Activated CD4-positive, alpha-beta T cell treated with anti-CD3 and anti-CD28 coated beads, Interleukin-2, amount 10 ng/mL, durations not matched to agents 7 days and 5 days (primary cell): ENCODE results near the gene WWOX. TPM values are rescaled to one million over a fixed set of nuclear protein-coding genes. Genes with fewer than 3 reads are reported as not detected.

ENCODE experiments used
- CTCF ChIA-PET: fragments of 350-600 bp; sonication (Branson Sonifier 250); formaldehyde crosslinking; loops from one replicate; lab custom pipeline; 2021; ENCODE audit warnings: antibody characterized with exemption; lab: Charles Lee
- POLR2A ChIA-PET: fragments of 350-600 bp; sonication (Branson Sonifier 250); formaldehyde crosslinking; loops from one replicate; lab custom pipeline; 2021; ENCODE audit warnings: antibody characterized with exemption; lab: Charles Lee
- DNase-seq: peaks from one replicate; pipeline ENCODE4 v3.0.0-alpha.2; 2020
- H3K27ac Mint-ChIP-seq: one replicate; pipeline ENCODE4 v1.8.0; 2021; ENCODE audit warnings: mild to moderate bottlenecking, moderate library complexity, mixed read lengths
- H3K27me3 Mint-ChIP-seq: one replicate; pipeline ENCODE4 v1.8.0; 2021; ENCODE audit warnings: mixed read lengths
- H3K36me3 Mint-ChIP-seq: one replicate; pipeline ENCODE4 v1.8.0; 2021; ENCODE audit warnings: low read depth, mixed read lengths
- H3K4me1 Mint-ChIP-seq: one replicate; pipeline ENCODE4 v1.8.0; 2021; ENCODE audit warnings: mixed read lengths
- H3K4me3 Mint-ChIP-seq: one replicate; pipeline ENCODE4 v1.8.0; 2021; ENCODE audit warnings: mild to moderate bottlenecking, moderate library complexity, mixed read lengths
- H3K9me3 Mint-ChIP-seq: one replicate; pipeline ENCODE4 v1.8.0; 2021; ENCODE audit warnings: mixed read lengths
- total RNA-seq, 2 experiments: library from RNA; stranded (reverse); gene quantifications; one replicate each; pipeline ENCODE4 v1.2.3, GENCODE V29; 2021

WWOX gene
- total RNA-seq, 2 experiments from 2014 or later = 22.2 to 28.9 TPM

- H3K4me1 Mint-ChIP-seq = peaks cover 1% of the 10 kb centered on the region
- no peak overlapping the region for H3K4me3 Mint-ChIP-seq
- ChIA-PET CTCF (no interaction called here), POLR2A (no interaction called here)
- no peak for DNase-seq
- H3K27ac Mint-ChIP-seq = no peak overlapping the region
- H3K27me3 Mint-ChIP-seq = peaks cover 3% of the 10 kb centered on the region
- no peaks in the 10 kb centered on the region for H3K9me3 Mint-ChIP-seq
- H3K36me3 Mint-ChIP-seq = no peaks in the 10 kb centered on the region
Observed at GRCh38 chr16:79104567-79104966, 1005.1 kb downstream of the WWOX start.

- Mint-ChIP-seq H3K27me3 (peaks cover 3% of the 10 kb centered on the region), H3K27ac (no peak overlapping the region), H3K4me1 (no peaks in the 10 kb centered on the region), H3K36me3 (no peaks in the 10 kb centered on the region), H3K9me3 (no peaks in the 10 kb centered on the region), H3K4me3 (no peak overlapping the region)
- CTCF ChIA-PET = no interaction called here
- DNase-seq = no peak
- POLR2A ChIA-PET = no interaction called here
Observed at GRCh38 chr16:79107301-79107700, 1007.8 kb downstream of the WWOX start.

GRCh38 chr16:79109771-79110170 lies 1010.3 kb downstream of the WWOX start:
- Mint-ChIP-seq H3K4me1 (no peaks in the 10 kb centered on the region), H3K4me3 (no peak overlapping the region), H3K27me3 (no peaks in the 10 kb centered on the region), H3K9me3 (no peaks in the 10 kb centered on the region), H3K36me3 (no peaks in the 10 kb centered on the region), H3K27ac (no peak overlapping the region)
- DNase-seq = no peak
- ChIA-PET CTCF (no interaction called here), POLR2A (no interaction called here)

- Mint-ChIP-seq H3K27me3 (no peaks in the 10 kb centered on the region), H3K36me3 (no peaks in the 10 kb centered on the region), H3K9me3 (no peaks in the 10 kb centered on the region), H3K27ac (no peak overlapping the region), H3K4me3 (no peak overlapping the region), H3K4me1 (no peaks in the 10 kb centered on the region)
- no peak for DNase-seq
- ChIA-PET POLR2A (no interaction called here), CTCF (no interaction called here)
Observed at GRCh38 chr16:79110242-79110641, 1010.8 kb downstream of the WWOX start.

GRCh38 chr16:79110953-79111352 lies 1011.5 kb downstream of the WWOX start:
- no peaks in the 10 kb centered on the region for H3K36me3 Mint-ChIP-seq
- H3K4me3 Mint-ChIP-seq = no peak overlapping the region
- H3K4me1 Mint-ChIP-seq = no peaks in the 10 kb centered on the region
- no peaks in the 10 kb centered on the region for H3K9me3 Mint-ChIP-seq
- DNase-seq = no peak
- CTCF ChIA-PET = no interaction called here
- H3K27me3 Mint-ChIP-seq = no peaks in the 10 kb centered on the region
- POLR2A ChIA-PET = no interaction called here
- no peak overlapping the region for H3K27ac Mint-ChIP-seq

- no peaks in the 10 kb centered on the region for H3K4me1 Mint-ChIP-seq
- POLR2A ChIA-PET = no interaction called here
- CTCF ChIA-PET = interaction anchor here (1.0 kb wide), 1 partner anchor 16 kb away, joined by 3 read pairs; no protein-coding TSS in a partner anchor
Observed at GRCh38 chr16:79112462-79112861, 1013.0 kb downstream of the WWOX start.

GRCh38 chr16:79113826-79114225 lies 1014.4 kb downstream of the WWOX start:
- Mint-ChIP-seq H3K36me3 (no peaks in the 10 kb centered on the region), H3K27ac (no peak overlapping the region), H3K4me1 (no peaks in the 10 kb centered on the region), H3K4me3 (no peak overlapping the region), H3K9me3 (peaks cover 3% of the 10 kb centered on the region), H3K27me3 (no peaks in the 10 kb centered on the region)
- DNase-seq = no peak
- CTCF ChIA-PET = no interaction called here
- POLR2A ChIA-PET = no interaction called here

More at GRCh38 chr16:79112462-79112861, 1013.0 kb downstream of the WWOX start:
- DNase-seq = no peak
- Mint-ChIP-seq H3K27ac (no peak overlapping the region), H3K27me3 (no peaks in the 10 kb centered on the region), H3K36me3 (no peaks in the 10 kb centered on the region), H3K4me3 (no peak overlapping the region), H3K9me3 (no peaks in the 10 kb centered on the region)

- POLR2A ChIA-PET = no interaction called here
Observed at GRCh38 chr16:79114759-79115158, 1015.3 kb downstream of the WWOX start.

GRCh38 chr16:79121906-79122305 lies 1022.5 kb downstream of the WWOX start:
- ChIA-PET CTCF (interaction anchor here (1.1 kb wide), 1 partner anchor 13 kb away, joined by 3 read pairs; no protein-coding TSS in a partner anchor), POLR2A (no interaction called here)
- no peaks in the 10 kb centered on the region for H3K27me3 Mint-ChIP-seq
- H3K27ac Mint-ChIP-seq = no peak overlapping the region
- no peaks in the 10 kb centered on the region for H3K4me1 Mint-ChIP-seq
- no peak overlapping the region for H3K4me3 Mint-ChIP-seq
- no peaks in the 10 kb centered on the region for H3K36me3 Mint-ChIP-seq
- no peak for DNase-seq
- H3K9me3 Mint-ChIP-seq = peaks cover 6% of the 10 kb centered on the region

More at GRCh38 chr16:79114759-79115158, 1015.3 kb downstream of the WWOX start:
- Mint-ChIP-seq H3K9me3 (peaks cover 3% of the 10 kb centered on the region), H3K27ac (no peak overlapping the region), H3K27me3 (no peaks in the 10 kb centered on the region), H3K36me3 (no peaks in the 10 kb centered on the region), H3K4me3 (no peak overlapping the region), H3K4me1 (no peaks in the 10 kb centered on the region)
- DNase-seq = no peak
- CTCF ChIA-PET = no interaction called here

GRCh38 chr16:79122343-79122742 lies 1022.9 kb downstream of the WWOX start:
- no peak for DNase-seq
- H3K4me1 Mint-ChIP-seq = no peaks in the 10 kb centered on the region
- H3K27me3 Mint-ChIP-seq = no peaks in the 10 kb centered on the region
- no peak overlapping the region for H3K4me3 Mint-ChIP-seq
- H3K9me3 Mint-ChIP-seq = peaks cover 6% of the 10 kb centered on the region
- no peak overlapping the region for H3K27ac Mint-ChIP-seq
- no peaks in the 10 kb centered on the region for H3K36me3 Mint-ChIP-seq
- POLR2A ChIA-PET = no interaction called here
- CTCF ChIA-PET = interaction anchor here (1.1 kb wide), 1 partner anchor 12 kb away, joined by 3 read pairs; no protein-coding TSS in a partner anchor

- no peak overlapping the region for H3K27ac Mint-ChIP-seq
- no peak overlapping the region for H3K4me3 Mint-ChIP-seq
Observed at GRCh38 chr16:79124016-79124756, 1024.7 kb downstream of the WWOX start.

GRCh38 chr16:79127766-79128165 lies 1028.3 kb downstream of the WWOX start:
- ChIA-PET CTCF (interaction anchor here (0.6 to 0.9 kb wide), 2 partner anchors 12 to 475 kb away, joined by 3 to 4 read pairs; no protein-coding TSS in a partner anchor), POLR2A (no interaction called here)
- no peaks in the 10 kb centered on the region for H3K4me1 Mint-ChIP-seq

More at GRCh38 chr16:79124016-79124756, 1024.7 kb downstream of the WWOX start:
- no peak for DNase-seq
- H3K36me3 Mint-ChIP-seq = no peaks in the 10 kb centered on the region
- H3K27me3 Mint-ChIP-seq = no peaks in the 10 kb centered on the region
- peaks cover 3% of the 10 kb centered on the region for H3K9me3 Mint-ChIP-seq
- no peaks in the 10 kb centered on the region for H3K4me1 Mint-ChIP-seq
- ChIA-PET CTCF (no interaction called here), POLR2A (no interaction called here)

GRCh38 chr16:79128706-79129105 lies 1029.3 kb downstream of the WWOX start:
- CTCF ChIA-PET = interaction anchor here (0.9 kb wide), 1 partner anchor 11 kb away, joined by 4 read pairs; no protein-coding TSS in a partner anchor
- Mint-ChIP-seq H3K4me3 (no peak overlapping the region), H3K4me1 (no peaks in the 10 kb centered on the region), H3K27ac (no peak overlapping the region), H3K9me3 (peaks cover 3% of the 10 kb centered on the region), H3K27me3 (no peaks in the 10 kb centered on the region), H3K36me3 (no peaks in the 10 kb centered on the region)
- POLR2A ChIA-PET = no interaction called here
- no peak for DNase-seq

More at GRCh38 chr16:79127766-79128165, 1028.3 kb downstream of the WWOX start:
- Mint-ChIP-seq H3K9me3 (peaks cover 3% of the 10 kb centered on the region), H3K4me3 (no peak overlapping the region), H3K27ac (no peak overlapping the region), H3K27me3 (no peaks in the 10 kb centered on the region), H3K36me3 (no peaks in the 10 kb centered on the region)
- no peak for DNase-seq
